GM10847 (cell line): ENCODE data around the gene ZNF292.

Experiments used
- POLR2A ChIP-seq: IDR thresholded peaks from 2 replicates; pipeline ENCODE4 v1.6.1; 2011; ENCODE audit not compliant: insufficient read length; ENCODE audit errors: extremely low read depth

The ZNF292 gene

GRCh38 chr6:87281426-87281825, 126.1 kb downstream of the ZNF292 start:
- no peak for TF ChIP-seq POLR2A

- no peak for TF ChIP-seq POLR2A
Measured at GRCh38 chr6:87282743-87283142, 127.4 kb downstream of the ZNF292 start.

- TF ChIP-seq POLR2A: no peak
Measured at GRCh38 chr6:87283461-87283860, 128.1 kb downstream of the ZNF292 start.

- no peak for TF ChIP-seq POLR2A
Measured at GRCh38 chr6:87287251-87287650, 131.9 kb downstream of the ZNF292 start.

- TF ChIP-seq POLR2A: no peak
Measured at GRCh38 chr6:87289571-87289970, 134.2 kb downstream of the ZNF292 start.

GRCh38 chr6:87291883-87292282, 136.5 kb downstream of the ZNF292 start:
- TF ChIP-seq POLR2A: no peak

- no peak for TF ChIP-seq POLR2A
Measured at GRCh38 chr6:87293526-87293925, 138.2 kb downstream of the ZNF292 start.

GRCh38 chr6:87297119-87297518, 141.8 kb downstream of the ZNF292 start:
- TF ChIP-seq POLR2A: no peak

- TF ChIP-seq POLR2A: no peak
Measured at GRCh38 chr6:87308970-87309369, 153.6 kb downstream of the ZNF292 start.

GRCh38 chr6:87312860-87313259, 157.5 kb downstream of the ZNF292 start:
- TF ChIP-seq POLR2A: no peak
